Astrocyte (in vitro differentiated cells and primary cell): ENCODE results near the gene ARHGEF3.

Experiments used
- CTCF ChIP-seq: IDR thresholded peaks from 2 replicates; pipeline ENCODE4 v1.5.1; 2011; ENCODE audit warnings: low read depth, mild to moderate bottlenecking, inconsistent platforms, low read length, moderate library complexity; ENCODE audit not compliant: insufficient read depth
- EZH2 ChIP-seq: IDR thresholded peaks from 2 replicates; pipeline ENCODE4 v1.6.1; 2012; ENCODE audit warnings: mild to moderate bottlenecking, low read length, inconsistent platforms; ENCODE audit not compliant: insufficient read depth

- TF ChIP-seq CTCF (no peak), EZH2 (no peak)
Observed at GRCh38 chr3:56761023-56761422, 40.7 kb downstream of the ARHGEF3 start.
